Urothelium cell line (cell line): Measurements from ENCODE around the gene CUBN.
A peak's percentile ranks its signal among the peaks of the same experiment; 100 is the strongest.

ENCODE experiments used
- DNase-seq: peaks from one replicate; pipeline ENCODE4 v3.0.0; 2011; ENCODE audit warnings: low spot score, mixed read lengths
- FAIRE-seq: peaks from 2 replicates; lab custom pipeline; 2011; peaks lifted over from hg19 to GRCh38; lab: Jason Lieb, UNC

The CUBN gene

DNA sequence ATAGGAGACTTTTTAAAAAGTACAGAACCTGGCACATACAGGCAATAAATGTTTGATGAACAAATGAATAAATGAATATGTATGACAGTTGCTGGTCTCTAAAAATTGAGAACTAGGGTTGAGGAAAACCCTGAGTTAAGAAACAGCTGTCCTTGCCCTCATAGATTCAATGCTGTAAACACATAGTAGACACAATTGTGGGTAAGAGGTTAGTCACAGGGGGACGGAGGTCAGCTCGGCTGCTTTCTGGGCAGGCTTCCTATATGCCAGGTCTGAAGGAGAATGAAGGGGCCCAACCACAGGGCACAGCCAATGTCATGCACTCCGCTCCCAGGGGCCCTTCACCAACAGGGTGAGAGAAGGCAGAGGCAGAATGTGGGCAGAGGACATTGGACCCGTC is 169.1 kb downstream of the CUBN start:
- FAIRE-seq: no peak

DNA sequence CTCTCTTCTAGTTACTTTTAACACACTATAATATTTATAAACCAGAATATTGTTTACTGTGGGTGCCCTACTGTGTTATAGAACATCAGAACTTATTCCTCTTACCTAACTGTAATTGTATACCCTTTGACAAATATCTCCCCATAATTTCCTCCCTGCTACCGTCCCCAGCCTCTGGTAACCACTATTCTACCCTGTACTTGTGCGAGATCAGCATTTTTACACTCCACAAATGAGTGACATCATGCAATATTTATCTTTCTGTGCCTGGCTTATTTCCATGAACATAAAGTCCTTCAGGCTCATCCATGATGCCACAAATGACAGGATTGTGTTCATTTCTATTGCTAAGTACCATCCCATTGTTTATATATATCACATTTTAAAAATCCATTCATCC is 172.6 kb downstream of the CUBN start:
- DNase-seq: no peak
- FAIRE-seq: no peak

More for the DNA sequence above, 169.1 kb downstream of the CUBN start:
- DNase-seq: no peak

DNA sequence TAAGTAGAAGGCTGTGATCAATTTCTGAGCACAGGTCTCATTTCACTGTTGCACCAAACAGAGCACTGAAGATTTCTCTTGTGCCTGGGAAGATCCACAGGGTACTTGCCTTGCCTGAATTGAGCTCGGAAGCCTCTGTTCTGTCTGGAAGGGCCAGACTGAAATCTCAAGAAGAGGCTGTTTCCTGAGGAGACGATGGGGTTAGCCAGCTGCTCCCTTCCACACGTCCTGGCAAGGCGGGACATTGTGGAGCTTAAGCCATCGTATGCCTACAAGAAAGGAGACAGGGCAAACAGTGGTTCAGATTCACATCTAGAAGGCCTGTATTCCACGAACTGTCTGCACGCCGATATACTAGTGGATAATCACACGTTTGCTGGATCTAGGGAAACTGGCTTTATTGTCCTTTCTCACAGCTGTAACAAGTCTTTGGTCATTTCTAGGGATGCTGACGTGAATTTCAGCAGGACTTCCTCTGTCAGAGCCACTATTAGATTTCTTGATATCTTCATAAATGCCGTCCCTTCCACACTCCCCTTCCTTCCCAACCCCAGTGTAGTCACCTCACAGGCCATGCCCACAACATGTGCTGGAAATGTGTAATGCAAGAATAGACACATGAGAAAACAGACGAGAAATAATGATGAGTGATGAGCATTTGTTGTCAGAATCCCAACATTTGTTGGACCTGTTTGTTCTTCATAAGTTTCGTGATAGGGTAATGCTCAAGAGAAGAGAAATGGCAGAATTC is 175.2 kb downstream of the CUBN start:
- FAIRE-seq: peak; percentile 74
- no peak for DNase-seq

DNA sequence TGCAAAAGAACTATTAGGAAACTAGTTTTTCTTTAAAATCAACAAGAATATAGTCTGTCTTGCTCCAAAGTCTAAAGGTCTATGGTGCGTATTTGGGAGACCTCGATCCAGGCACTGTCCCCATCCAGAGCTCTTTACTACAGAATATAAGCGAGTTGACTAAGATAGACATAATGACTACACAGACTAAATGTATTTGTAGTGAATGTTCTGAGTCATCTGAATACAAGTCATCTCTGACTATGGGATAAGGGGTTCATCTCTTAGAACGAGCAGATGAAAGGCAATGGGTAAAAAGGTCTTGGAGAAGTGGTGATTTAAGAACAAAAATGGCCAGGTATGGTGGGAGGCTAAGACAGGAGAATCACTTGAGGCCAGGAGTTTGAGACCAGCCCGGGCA is 176.3 kb downstream of the CUBN start:
- no peak for FAIRE-seq
- DNase-seq: no peak

DNA sequence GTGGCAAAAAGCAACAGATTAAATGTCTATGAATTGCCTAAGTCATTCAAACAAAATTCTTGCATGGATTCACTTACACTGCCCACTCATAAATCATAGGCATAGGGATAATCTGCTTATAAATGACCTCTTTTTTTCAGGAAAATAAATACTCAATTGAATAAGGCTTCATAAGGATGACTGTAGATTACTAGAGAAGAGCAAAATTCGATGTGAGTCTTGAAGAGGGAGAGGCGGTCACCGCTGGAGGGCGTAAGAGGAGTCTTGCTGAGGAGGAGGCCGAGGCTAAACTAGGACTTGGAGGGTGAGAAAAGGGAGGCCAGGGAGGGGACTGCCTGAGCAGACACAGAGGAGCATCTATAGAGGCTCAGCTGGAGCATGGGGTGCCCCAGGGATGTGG is 177.0 kb downstream of the CUBN start:
- DNase-seq: no peak
- no peak for FAIRE-seq

DNA sequence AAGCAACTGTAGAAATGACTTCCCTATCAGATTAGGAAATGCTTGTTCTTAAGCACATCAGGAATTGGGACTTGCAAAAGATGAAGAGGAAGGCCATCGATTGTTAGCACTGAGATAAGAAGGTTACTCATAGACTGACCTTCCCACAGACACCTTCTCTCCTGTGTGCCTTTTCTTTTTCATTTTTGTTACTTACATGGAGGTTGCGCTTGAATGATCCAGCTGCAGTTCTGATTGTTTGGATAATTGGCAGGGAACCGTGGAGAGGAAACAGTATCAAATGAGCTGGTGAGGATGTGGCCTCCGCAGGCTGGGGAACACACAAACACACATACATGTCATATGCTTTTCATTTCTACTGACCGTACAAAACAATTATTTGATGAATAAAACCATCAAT is 177.5 kb downstream of the CUBN start:
- DNase-seq (no peak), FAIRE-seq (no peak)

DNA sequence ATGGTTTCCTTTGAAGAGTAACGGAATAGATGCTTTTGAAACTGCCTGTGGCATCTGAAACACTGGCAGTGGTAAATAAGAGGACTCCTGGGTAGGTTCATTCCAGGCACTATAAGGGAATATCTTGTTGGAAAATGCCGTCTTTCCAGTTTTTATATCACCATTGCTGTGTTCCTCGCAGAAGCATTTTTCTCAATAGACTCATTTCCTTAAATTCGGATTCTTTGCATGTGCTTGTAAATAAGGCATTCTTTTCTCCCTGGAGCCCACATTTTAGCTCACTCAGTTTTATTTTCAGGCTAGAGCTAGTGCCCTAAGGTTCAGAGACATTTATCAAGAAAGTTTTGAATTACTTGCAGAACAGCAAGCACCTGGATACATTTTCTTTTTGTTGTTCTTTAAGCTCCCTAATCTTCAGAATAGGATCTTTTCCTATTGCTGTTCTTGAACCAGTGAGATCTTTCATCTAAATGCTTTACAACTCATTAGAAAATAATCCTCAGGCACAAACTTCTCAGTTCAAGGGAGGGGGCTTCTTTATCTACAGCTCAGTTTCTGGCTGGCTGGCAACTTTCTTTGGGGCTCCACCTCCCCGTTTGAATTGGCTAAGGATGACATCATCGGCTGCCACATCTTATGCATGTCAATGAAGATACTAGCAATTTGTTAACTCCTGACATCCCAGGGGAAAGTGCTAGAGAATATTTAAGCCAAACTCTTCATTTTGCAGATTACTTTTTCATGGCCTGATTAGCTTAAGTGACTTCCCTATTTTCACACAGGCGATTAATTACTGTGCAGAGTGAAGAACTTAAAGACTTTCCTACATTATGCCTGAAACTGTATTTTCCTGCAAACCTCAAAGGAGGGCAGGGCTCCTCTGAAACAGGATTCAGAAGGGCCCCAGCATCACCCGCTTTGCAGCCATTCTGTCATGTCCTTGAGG is 178.7 kb downstream of the CUBN start:
- DNase-seq: peak; percentile 60
- FAIRE-seq: no peak

DNA sequence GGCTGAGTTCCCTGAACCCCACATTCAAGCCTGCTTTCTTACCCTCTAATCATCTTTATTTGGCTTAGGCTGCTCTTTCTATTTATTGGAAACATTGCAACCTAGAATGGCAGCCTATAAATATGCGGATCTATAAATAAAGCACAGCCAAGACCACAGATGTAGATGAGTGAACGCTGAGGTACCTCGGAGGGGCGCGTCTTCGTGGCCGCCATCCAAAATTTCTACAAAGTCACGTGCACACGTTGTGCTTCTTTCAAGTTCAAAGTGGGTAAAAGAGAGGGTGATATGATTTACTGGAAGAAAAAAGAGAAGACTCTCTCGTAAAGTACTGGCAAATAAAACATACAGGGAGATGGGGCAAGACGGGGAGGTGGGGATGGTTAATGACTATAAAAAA is 179.8 kb downstream of the CUBN start:
- no peak for FAIRE-seq
- peak; percentile 37 for DNase-seq

DNA sequence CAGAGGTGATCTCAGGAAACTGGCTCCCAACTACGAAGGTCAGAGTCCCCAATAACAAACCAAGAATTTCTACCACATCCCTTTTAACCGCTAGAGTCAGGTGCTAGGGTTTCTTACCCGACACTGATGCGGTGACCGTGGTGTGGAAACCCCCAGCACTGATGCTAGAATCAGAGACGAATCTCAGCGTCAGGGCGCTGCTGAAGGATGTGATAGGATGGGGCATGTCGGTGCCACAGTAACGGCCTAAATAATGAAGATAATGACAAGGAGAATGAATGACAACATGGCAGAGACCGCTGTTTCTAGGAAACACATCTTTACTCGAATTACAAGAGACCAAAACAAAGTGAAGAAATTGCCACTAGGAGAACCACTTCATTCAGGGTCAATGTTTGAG is 181.2 kb downstream of the CUBN start:
- DNase-seq (no peak), FAIRE-seq (no peak)

DNA sequence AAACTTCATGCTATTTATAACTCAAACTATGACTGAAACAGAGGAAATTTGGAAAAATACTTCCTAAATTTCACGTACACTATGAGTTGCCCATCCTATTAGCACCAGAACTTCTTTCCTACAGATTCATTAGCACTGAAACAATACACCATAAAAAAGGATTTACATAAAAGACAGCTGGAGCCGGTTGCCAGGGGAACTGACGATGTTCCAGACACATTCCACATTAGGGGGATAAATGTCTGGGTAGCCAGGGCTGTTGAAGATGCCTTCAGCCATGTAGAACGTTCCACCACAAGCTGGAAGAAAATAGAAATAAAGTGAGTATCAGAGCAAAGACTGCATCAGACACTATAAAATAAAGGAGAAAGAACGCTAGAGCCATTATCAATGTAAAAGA is 182.5 kb downstream of the CUBN start:
- no peak for FAIRE-seq
- DNase-seq: no peak

DNA sequence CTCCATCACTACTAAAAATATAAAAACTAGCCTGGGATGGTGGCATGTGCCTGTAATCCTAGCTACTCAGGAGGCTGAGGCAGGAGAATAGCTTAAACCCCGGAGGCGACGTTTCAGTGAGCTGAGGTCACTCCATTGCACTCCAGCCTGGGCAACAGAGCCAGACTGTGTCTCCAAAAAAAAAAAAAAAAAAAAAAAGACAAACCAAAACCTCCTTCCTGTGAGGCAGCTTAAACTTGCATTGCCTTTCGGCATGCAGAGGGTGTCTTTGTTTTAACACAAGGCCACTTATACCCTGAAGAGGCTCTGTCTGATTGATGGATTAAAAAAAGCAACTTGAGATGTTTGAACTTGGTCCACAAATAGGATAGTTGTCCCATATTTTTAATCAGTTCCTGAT is 184.0 kb downstream of the CUBN start:
- no peak for DNase-seq
- no peak for FAIRE-seq

DNA sequence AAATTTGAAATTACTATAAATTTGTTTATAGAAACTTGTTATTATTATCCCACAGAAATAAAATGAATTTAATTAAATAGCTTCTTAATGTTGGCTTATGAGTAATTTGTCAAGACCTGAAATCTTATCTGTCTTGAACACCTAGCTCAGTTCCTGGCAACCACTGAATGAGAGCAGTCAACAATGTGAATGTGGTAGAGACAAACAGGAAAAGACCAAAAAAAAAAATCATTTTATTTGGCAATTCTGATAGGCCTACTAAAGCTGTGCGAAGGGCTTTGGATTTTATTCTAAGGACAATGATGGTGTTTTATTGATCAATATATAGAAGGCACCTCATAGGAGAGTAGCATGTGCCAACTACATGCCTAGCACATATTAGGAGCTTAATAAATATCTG is 184.6 kb downstream of the CUBN start:
- FAIRE-seq (no peak), DNase-seq (no peak)

DNA sequence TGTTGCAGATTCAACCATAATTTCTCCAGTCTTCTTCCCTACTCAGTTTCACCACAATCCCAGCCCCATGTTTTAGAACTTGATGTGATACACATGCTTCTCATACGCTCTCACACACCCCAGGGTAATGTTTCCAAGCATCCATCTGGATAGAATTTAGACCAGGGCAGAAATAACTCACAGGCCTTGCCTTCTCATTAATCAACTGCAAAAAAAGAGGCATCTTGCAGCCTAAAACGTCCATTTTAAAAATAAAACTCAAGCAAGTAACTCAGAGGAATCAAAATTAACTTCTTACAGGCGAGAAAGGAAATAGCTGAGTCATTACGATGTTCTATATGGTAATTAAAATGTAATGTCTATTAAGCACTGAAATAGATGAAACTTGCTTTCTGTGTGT is 185.2 kb downstream of the CUBN start:
- FAIRE-seq: no peak
- no peak for DNase-seq

DNA sequence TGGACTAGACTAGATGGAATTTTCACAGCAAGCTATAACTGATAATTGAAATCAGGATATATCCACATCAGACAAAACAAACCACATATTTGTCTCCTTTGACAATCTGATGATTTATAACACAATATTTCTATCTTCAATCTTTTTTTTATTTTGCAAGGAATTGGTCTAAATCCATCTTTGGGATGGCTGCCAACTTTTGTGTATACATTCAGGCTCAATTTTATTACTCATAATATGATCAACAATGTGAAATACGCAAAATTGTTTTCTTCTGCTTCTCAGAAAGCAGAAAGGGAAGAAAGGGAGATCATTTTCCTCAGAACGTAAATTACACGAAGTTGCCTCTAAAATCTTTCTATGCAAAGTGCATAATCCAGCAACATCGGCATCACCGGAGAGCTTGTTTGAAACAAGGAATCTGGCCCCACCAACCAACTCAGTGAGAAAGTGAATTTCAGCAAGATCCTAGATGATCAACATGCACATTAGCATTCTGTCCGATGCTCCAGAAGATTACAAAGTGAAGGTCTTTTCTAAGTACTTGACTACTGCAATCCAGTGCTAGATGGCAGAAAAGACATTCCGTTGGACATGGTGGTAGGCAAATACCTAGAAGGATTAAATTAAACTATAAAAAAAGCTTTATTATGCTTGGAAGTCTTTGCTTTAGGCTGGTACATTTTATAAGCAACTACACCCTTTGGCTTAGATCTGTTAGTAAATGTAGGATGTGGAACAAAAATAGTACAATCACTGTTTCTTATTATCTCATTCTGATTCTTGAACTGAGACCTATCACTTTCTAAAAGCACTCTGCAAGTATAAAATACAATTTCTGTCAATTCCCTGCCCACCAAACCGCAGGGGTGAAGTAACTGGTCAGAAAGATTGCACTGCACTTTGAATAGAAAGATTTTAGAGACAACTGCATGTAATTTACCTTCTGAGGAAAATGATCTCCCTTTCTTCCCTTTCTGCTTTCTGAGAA is 186.0 kb downstream of the CUBN start:
- DNase-seq (no peak), FAIRE-seq (no peak)

DNA sequence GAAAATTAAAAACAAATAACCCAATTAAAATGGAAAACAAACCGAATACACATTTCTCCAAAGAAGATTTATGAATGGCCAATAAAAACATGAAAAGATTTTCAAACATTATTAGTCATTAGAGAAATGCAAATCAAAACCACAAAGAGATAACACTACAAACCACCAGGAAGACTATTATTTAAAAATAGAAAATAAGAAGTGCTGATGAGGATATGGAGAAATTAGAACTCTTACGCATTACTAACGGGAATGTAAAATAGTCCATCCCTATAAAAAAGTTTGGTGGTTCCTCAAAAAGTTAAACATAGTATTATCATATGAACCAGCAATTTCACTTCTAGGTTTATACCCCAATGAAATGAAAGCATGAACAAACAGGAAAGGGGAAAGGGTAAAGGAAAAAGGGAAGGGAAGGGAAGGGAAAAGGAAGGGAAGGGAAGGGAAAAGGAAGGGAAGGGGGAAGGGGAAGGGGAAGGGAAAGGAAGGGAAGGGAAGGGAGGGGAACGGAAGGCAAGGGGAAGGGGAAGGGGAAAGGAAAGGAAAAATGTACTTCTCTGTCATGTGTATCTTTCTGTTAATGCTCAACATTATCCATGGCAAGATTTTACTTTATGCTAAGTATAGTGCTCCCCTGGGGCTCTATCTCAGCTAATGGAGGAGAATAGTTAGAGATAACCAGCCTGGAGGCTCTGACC is 187.1 kb downstream of the CUBN start:
- FAIRE-seq (no peak), DNase-seq (no peak)

DNA sequence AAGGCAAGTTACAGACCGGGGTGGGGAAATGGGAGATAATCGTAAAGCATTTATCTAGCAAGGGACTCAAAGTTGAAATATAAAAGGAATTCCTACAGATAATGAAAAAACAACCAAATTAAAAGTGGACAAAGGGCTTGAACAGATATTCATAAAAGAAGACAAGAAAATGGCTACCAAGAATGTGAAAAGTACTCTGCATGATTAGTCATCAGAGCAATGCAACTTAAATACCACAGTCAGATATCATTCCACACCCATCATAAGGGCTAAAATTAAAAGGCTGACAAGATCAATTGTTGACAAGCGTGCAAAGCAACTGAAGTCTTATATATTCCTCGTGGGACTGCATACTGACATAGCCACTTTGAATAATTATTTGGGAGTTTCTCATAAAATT is 187.7 kb downstream of the CUBN start:
- FAIRE-seq (no peak), DNase-seq (no peak)

DNA sequence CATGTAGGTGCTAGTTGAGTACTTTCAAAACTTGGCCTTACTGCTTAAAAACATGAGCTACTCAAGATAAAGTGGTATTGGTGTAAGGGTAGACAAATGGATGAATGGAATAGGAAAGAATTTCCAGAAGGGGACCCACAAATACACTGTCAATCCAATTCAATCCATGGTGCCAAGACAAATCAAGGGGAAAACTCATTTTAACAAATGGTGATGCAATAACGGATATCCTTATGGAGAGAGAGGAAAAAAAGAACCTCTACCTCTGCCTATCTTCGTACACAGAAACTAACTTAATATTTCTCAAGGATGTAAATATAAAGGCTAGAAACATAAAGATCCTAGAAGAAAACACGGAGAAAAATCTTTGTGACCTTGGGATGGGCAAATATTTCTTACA is 188.5 kb downstream of the CUBN start:
- FAIRE-seq (no peak), DNase-seq (no peak)

DNA sequence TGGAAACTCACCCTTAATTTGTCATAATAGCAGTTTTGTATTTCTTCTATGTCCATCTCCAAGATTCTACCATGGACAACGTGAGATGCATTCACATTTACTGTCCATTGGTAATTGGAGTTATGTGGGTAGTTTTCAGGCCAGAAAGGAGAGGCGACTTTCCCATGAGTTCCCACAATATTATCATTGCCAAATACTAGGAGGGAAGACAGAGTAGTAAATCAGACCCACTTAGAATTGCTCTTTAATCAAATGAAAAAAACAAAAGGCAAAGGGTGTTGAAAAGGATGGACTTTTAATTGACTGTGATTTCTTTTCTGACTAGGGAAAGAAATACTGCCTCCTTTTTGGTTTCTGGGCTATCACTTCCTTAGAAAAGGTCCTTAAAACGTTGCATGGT is 190.7 kb downstream of the CUBN start:
- no peak for DNase-seq
- no peak for FAIRE-seq

DNA sequence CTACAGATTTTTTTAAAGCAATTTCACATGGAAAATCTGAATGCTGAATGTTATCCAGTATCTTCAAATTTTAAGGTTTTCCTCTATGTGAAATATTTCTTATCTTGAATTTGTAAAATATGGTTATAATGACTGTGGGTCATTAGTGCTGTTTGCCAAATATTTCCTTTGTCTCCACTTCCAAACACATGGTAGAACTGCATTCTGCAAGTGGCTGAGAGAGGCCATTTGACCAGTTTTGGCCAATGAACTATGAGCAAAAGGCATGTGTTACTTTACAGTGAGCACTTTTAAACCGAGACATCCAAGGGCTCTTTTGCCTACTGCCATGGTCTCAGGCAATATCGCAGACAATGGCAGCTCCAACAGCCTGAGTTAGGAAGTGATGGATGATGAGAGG is 195.2 kb downstream of the CUBN start:
- FAIRE-seq: no peak
- DNase-seq: no peak

DNA sequence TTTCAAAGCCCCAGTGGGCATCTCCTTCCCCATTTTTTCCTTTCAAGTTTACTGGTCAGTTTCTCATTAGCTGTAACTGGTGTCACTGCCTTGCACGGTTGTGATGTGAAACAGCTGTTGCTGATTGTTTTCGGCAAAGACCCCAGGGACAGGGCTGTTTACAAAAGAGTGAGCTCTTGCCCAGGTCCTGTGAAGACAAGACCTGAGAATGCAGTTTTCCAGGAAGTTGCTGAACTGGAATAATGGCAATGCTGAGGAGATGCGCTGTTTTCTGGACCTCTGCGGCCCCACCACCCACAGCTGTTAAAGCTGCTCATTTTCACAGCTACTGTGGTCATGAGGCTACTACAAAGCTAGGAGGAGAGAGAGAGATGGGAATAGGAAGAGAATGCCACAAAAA is 195.8 kb downstream of the CUBN start:
- DNase-seq (no peak), FAIRE-seq (no peak)
